Measurements from ENCODE around the gene MEIS1.

GRCh38 chr2:66452214-66452613 lies 17.3 kb downstream of the MEIS1 start:
- TF ChIP-seq, protein P1, sequence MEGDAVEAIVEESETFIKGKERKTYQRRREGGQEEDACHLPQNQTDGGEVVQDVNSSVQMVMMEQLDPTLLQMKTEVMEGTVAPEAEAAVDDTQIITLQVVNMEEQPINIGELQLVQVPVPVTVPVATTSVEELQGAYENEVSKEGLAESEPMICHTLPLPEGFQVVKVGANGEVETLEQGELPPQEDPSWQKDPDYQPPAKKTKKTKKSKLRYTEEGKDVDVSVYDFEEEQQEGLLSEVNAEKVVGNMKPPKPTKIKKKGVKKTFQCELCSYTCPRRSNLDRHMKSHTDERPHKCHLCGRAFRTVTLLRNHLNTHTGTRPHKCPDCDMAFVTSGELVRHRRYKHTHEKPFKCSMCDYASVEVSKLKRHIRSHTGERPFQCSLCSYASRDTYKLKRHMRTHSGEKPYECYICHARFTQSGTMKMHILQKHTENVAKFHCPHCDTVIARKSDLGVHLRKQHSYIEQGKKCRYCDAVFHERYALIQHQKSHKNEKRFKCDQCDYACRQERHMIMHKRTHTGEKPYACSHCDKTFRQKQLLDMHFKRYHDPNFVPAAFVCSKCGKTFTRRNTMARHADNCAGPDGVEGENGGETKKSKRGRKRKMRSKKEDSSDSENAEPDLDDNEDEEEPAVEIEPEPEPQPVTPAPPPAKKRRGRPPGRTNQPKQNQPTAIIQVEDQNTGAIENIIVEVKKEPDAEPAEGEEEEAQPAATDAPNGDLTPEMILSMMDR (IDR thresholded peaks at IDR 0.05): no peak
- TF ChIP-seq POLR2A (IDR thresholded peaks at IDR 0.05): no peak

Measured in lower leg skin (tissue), 3 donors.